Neuron (in vitro differentiated cells): ENCODE measurements around the gene ALDH3B2.
"Not testable (repeated sequence)": the region's sequence is repeated elsewhere in the genome, so short reads cannot be mapped to it uniquely, and the experiment has no call there.

Experiments used
- H2AFZ ChIP-seq: one replicate; pipeline ENCODE4 v1.6.1; 2013; ENCODE audit warnings: low read depth, mild to moderate bottlenecking, inconsistent platforms, low read length, moderate library complexity
- H3K27me3 ChIP-seq: one replicate; pipeline ENCODE4 v1.6.1; 2013; ENCODE audit warnings: low read length; ENCODE audit not compliant: insufficient read depth
- H3K36me3 ChIP-seq: one replicate; pipeline ENCODE4 v1.6.1; 2013; ENCODE audit warnings: low read length; ENCODE audit not compliant: insufficient read depth
- H3K4me1 ChIP-seq: one replicate; pipeline ENCODE4 v1.6.1; 2013; ENCODE audit warnings: low read length; ENCODE audit not compliant: insufficient read depth
- H3K4me3 ChIP-seq: 2 replicates; pipeline ENCODE4 v1.5.1; 2013; ENCODE audit warnings: mild to moderate bottlenecking, low read length, moderate library complexity
- H3K9me3 ChIP-seq: one replicate; pipeline ENCODE4 v1.6.1; 2013; ENCODE audit warnings: low read length

Gene ALDH3B2, protein sequence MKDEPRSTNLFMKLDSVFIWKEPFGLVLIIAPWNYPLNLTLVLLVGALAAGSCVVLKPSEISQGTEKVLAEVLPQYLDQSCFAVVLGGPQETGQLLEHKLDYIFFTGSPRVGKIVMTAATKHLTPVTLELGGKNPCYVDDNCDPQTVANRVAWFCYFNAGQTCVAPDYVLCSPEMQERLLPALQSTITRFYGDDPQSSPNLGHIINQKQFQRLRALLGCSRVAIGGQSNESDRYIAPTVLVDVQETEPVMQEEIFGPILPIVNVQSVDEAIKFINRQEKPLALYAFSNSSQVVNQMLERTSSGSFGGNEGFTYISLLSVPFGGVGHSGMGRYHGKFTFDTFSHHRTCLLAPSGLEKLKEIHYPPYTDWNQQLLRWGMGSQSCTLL

DNA sequence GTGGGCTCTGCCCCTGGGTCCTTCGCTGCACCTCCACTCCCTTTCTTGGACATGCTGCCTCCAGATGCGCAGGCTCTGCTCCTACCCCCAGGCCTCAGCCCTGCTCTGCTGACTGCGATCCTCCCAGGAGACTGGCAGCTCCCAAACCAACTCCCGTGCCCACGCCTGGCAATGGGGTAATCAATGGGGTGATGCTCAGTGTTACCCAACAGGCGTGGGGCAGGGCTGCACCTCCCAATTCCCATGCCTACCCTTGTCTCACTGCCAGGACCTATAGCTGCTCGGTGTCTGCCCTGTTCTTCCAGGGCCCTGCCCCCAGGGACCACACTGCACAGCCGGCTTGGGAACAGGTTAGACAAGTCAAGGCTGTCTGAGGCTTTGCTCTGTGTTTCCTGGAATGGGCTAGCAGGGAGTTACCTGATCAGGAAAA is at the start of gene ALDH3B2:
Gene ALDH3B2 (minus strand): TSS at position 182 of the 430 bp plus-strand sequence. CDS start 7,688 bp downstream, outside the sequence.
- H3K27me3 ChIP-seq, result peaks cover 13% of the 10 kb centered on the region
- H3K9me3 ChIP-seq, result no peaks in the 10 kb centered on the region
- H3K4me1 ChIP-seq, result no peaks in the 10 kb centered on the region
- no peaks in the 10 kb centered on the region for H3K36me3 ChIP-seq
- no peak within 1 kb of the TSS for H3K4me3 ChIP-seq
- H2AFZ ChIP-seq, result no peak within 1 kb of the TSS

DNA sequence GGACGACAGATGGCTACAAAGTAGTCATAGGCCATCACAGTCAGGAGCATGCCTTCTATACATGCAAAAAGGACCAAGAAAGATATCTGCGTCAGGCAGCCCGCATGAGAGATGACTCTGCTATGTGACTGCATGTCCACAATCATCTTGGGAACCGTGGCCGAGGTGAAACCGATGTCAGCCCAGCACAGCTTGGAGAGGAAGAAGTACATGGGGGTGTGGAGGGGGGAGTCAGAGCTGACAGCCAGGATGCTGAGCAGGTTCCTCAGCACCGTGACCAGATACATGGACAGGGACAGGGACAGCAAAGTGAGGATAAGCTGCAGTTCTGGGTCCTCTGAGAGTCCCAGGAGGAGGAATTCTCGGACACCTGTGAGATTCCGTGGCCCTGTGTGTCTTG is 48.6 kb upstream of the ALDH3B2 start:
- not testable (repeated sequence) for H3K4me3 ChIP-seq, H3K27me3 ChIP-seq

DNA sequence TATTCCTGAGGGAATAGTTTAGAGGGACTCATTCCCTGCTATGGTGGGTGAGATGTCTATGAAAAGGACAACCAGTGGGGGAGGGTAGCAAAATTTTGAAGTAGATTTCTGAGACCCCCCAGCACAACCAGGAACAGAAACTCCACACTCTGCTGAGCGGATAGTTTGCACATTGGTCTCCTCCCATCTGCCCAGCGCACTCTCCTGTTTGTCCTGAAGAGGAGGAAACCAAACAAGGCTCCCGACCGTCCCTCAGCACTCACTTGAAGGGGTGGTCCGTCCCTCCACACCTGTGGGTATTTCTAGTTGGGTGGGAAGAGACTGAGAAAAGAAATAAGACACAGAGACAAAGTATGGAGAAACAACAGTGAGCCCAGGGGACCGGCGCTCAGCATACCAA is 41.8 kb upstream of the ALDH3B2 start:
- not testable (repeated sequence) for H3K4me3 ChIP-seq, H3K9me3 ChIP-seq, H3K4me1 ChIP-seq, H2AFZ ChIP-seq, H3K27me3 ChIP-seq, H3K36me3 ChIP-seq

More for the DNA sequence above, 48.6 kb upstream of the ALDH3B2 start:
- H3K9me3 ChIP-seq, H3K36me3 ChIP-seq, H2AFZ ChIP-seq, H3K4me1 ChIP-seq: not testable (repeated sequence)

DNA sequence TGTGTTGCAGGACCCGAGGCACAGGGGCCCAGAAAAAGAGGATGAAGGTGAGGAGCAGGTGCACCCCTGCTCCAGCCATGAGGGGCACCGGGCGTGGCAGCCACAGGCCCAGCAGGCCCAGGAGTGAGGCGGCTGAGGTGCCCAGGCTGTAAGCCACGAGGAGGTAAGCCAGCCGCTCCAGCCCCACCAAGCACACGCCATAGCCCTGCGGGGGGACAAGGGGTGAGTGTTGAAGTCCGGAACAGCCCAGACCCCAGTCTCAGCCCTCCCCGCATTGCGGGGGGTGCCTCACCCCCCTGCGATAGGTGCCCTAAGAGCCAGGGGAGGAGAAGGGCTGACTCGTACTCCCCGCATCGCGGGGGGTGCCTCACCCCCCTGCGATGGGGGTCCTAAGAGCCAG is 41.4 kb upstream of the ALDH3B2 start:
- not testable (repeated sequence) for H3K9me3 ChIP-seq, H3K4me1 ChIP-seq, H2AFZ ChIP-seq, H3K4me3 ChIP-seq, H3K27me3 ChIP-seq, H3K36me3 ChIP-seq

DNA sequence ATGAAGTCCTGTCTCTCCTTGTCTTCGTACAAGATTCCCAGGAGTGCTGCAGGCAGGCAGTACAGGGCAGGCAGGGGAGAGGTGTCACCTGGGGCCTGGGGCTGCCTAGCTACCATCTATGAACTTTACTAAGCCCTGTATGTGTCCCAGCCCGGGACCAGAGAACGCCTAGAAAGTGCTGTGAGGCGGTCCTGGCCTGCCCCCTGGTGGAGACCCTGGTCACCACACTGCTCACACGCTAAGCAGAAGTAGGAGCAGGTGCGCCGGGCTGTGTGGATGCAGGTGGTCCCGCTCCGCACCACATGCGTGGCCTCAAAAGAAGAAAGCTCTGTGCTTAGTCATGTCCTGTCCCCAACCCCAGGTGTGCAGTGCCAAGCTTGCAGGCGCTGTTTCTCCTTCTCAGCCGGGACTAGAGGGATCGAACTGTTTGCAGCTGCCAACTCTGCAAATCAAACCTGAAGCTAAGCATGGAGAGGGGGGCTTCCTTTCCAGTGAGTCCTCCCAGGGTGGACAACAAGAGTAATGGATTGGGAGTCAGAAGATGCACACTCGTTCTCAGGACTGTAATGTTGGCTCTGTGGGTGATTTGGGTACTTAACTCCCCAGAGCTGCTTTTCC is 39.6 kb upstream of the ALDH3B2 start:
- not testable (repeated sequence) for H3K4me3 ChIP-seq, H2AFZ ChIP-seq, H3K36me3 ChIP-seq, H3K4me1 ChIP-seq, H3K9me3 ChIP-seq
- peaks cover 14% of the 10 kb centered on the region for H3K27me3 ChIP-seq

DNA sequence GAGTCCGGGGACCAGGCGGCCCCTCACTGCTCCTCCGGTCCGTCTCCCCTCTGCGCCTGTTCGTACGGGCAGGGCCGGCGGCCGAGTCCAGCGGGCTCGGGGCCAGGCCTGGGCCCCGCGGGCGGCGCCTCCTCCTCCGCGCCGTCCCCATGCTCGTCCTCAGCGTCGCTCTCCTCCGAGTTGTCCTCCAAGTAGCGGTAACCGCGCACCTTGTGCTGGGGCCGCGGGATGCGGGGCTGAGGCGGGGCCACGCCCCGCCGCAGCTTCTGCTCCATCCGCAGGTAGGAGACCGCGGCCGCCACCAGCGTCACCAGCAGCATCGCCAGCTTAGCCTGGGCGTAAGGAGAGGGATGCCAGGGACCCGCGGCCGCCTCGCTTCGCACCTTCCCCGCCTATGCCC is 37.3 kb upstream of the ALDH3B2 start:
- H3K4me3 ChIP-seq, result not testable (repeated sequence)

DNA sequence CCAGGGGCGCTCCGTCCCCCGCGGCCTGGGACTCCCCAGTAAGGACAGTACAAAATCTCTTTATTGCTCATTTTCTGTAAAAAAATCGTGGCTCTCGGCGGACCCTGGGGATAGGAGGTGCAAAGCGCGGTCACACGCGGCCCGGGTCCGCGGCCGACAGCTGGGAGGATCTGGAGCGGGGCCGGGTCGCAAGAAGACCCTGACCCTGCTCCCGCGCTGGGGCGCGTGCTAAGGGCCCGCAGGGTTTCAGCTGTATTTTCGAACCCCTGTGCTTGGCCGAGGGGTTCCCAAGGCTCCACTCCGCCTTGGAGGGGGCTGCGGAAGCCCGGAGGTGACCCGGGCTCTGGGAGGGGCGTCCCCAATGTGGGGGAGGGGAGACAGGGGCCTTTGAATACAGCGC is 36.8 kb upstream of the ALDH3B2 start:
- not testable (repeated sequence) for H3K4me3 ChIP-seq

More for the DNA sequence above, 37.3 kb upstream of the ALDH3B2 start:
- H3K9me3 ChIP-seq, H3K4me1 ChIP-seq, H3K36me3 ChIP-seq, H2AFZ ChIP-seq: not testable (repeated sequence)
- H3K27me3 ChIP-seq, result peaks cover 14% of the 10 kb centered on the region

DNA sequence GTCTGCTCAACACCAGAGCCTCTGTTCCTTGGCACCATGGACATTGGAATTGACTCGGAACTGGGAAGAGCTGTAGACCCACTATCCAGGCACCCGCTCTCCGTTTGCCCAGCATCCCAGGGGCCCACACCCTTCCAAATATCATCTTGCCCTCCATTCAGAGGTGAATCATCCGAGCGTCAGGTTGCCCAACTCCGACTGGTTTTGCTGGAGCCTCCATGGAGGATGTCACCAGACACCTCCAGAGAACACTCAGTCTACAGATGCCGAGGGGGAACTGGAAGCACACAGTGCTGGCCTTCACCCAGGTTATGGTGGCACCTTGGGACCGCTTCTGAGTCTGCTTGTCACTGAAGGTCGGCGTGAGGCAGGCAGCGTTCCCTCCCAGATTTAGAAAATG is 35.4 kb upstream of the ALDH3B2 start:
- H3K9me3 ChIP-seq, H2AFZ ChIP-seq, H3K36me3 ChIP-seq, H3K4me1 ChIP-seq, H3K4me3 ChIP-seq: not testable (repeated sequence)
- peaks cover 14% of the 10 kb centered on the region for H3K27me3 ChIP-seq

More for the DNA sequence above, 36.8 kb upstream of the ALDH3B2 start:
- not testable (repeated sequence) for H3K9me3 ChIP-seq, H3K4me1 ChIP-seq, H2AFZ ChIP-seq, H3K36me3 ChIP-seq
- H3K27me3 ChIP-seq, result peaks cover 14% of the 10 kb centered on the region

DNA sequence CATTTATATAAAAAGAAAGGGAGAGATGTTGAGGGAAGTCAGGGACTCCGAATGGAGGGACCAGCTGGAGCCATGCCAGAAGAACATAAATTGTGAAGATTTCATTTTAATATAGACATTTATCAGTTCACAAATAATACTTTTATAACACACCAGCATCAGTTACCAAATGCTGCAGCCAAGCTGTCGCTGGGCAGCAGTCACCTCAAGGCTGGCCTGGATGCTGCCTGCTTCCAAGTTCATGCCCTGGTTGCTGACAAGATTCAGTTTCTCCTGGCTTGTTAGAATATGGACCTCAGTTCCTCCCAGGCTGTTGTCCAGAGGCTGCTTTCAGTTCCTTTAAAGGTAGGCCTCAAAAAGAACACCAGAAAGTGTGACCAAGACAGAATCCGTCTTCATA is 30.8 kb upstream of the ALDH3B2 start:
- Histone ChIP-seq H3K4me1 (no peaks in the 10 kb centered on the region), H3K4me3 (no peak overlapping the region), H3K36me3 (no peaks in the 10 kb centered on the region), H2AFZ (no peak overlapping the region), H3K27me3 (peaks cover 18% of the 10 kb centered on the region), H3K9me3 (no peaks in the 10 kb centered on the region)

DNA sequence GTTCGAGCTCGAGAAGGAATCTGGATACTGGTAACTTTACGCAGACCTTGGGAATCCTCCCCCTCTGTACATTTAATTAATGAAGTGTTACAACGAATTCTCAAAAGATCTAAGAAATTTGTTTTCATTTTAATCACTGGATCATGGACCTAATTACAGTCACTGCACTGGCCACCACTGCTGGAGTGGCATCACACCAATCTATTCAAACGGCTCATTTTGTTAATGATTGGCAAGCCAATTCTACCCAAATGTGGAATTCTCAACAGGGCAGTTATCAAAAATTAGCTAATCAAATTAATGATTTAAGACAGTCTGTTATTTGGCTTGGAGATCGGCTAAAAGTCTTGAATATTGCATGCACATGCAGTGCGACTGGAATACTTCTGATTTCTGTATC is 30.1 kb upstream of the ALDH3B2 start:
- H3K9me3 ChIP-seq, result no peaks in the 10 kb centered on the region
- peaks cover 14% of the 10 kb centered on the region for H3K27me3 ChIP-seq
- H3K36me3 ChIP-seq, result no peaks in the 10 kb centered on the region
- H3K4me1 ChIP-seq, result no peaks in the 10 kb centered on the region
- no peak overlapping the region for H2AFZ ChIP-seq
- H3K4me3 ChIP-seq, result no peak overlapping the region

DNA sequence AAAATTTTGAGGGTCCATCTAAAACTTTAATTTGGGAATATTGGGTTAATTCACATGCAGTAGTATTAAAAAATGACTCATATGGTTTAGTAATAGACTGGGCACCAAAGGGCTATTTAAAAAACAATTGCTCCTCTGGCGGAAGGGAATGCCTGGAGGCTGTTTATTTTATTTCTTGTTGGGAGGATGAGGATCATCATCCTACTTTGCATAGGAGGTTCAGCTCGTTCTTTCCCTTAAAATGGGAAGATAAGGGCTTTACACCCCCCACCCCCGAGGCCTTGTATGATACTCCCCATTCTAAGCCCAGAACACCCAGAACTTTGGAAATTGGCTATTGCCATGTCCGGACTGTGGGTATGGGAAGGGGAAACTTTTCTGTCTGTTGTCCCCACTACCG is 29.3 kb upstream of the ALDH3B2 start:
- H3K9me3 ChIP-seq, H3K4me3 ChIP-seq, H3K4me1 ChIP-seq, H3K36me3 ChIP-seq, H2AFZ ChIP-seq: not testable (repeated sequence)
- H3K27me3 ChIP-seq, result peaks cover 11% of the 10 kb centered on the region

DNA sequence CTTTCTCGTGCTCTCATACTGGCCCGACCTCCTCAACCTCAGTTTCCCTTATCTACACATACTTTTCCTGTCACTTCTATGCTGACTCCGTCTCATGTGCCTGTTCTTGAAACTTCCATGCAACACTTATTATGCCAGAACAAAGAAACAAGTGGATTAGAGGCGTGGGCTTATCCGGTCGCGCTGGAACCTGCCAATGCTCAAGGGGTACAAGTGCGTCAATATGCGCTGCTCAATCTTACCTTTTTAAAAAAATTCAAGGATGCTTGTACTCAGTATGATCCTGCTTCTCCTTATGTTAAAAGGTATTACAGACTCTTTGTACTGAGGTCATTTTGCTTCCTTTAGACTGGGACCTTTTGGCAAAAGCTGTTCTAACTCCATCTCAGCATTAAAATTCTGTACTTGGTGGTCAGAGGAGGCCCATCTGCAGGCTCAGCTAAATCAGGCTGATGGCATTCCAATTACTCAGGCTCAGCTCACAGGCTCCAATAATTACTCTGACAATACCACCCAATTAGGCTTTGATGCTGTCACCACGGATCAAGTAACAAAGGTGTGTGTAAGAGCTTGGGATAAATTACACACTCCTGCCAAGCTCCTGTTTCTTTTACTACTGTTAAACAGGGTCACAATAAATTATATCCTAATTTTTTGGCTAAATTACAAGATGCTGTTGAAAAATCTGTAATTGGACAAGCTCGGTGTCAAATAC is 26.3 kb upstream of the ALDH3B2 start:
- H3K4me3 ChIP-seq, result no peak overlapping the region

DNA sequence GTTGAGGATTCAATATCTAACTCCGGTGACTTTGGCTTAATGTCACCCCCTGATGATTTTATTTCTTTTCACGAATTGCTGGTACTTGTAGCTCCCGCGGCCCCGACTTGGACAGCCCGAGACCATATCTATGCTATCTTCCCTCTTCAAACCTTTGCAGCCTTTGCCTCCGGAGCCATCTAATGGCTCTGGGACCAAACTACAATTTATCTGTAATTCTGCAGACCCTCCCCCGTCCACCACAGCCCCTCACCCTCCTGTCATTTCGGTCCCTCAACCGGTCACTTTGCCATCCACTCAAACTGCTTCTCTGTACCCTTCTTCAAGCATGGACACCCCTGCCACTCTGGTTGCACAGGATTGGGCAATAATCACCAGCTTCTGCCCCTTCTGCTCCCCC is 25.7 kb upstream of the ALDH3B2 start:
- Histone ChIP-seq H3K27me3 (peaks cover 19% of the 10 kb centered on the region), H2AFZ (no peak overlapping the region), H3K36me3 (no peaks in the 10 kb centered on the region), H3K4me3 (no peak overlapping the region), H3K9me3 (no peaks in the 10 kb centered on the region), H3K4me1 (no peaks in the 10 kb centered on the region)

More for the DNA sequence above, 26.3 kb upstream of the ALDH3B2 start:
- Histone ChIP-seq H3K4me1 (no peaks in the 10 kb centered on the region), H3K9me3 (no peaks in the 10 kb centered on the region), H3K27me3 (peaks cover 15% of the 10 kb centered on the region), H3K36me3 (no peaks in the 10 kb centered on the region), H2AFZ (no peak overlapping the region)
